Neural cell (in vitro differentiated cells): ENCODE measurements around the gene PTRH1.

Experiments
- CTCF ChIP-seq: fragments of 450-650 bp; IDR thresholded peaks from 2 replicates; pipeline ENCODE4 v1.5.1; 2014; ENCODE audit warnings: antibody characterized with exemption, mild to moderate bottlenecking, moderate library complexity; ENCODE audit not compliant: poor library complexity, severe bottlenecking
- EP300 ChIP-seq: fragments of 450-650 bp; conservative IDR thresholded peaks from 2 replicates; pipeline ENCODE4 v1.6.1; 2014; ENCODE audit warnings: antibody characterized with exemption, mild to moderate bottlenecking, moderate library complexity; ENCODE audit not compliant: poor library complexity, severe bottlenecking
- EZH2 ChIP-seq: fragments of 200-600, 300-800 bp; shearing (Covaris generic), sonication (generic); IDR thresholded peaks from 2 replicates; pipeline ENCODE4 v1.6.1; 2014; ENCODE audit warnings: antibody characterized with exemption, low read length, borderline replicate concordance, mild to moderate bottlenecking; ENCODE audit not compliant: insufficient read depth, poor library complexity, severe bottlenecking
- POLR2AphosphoS5 ChIP-seq: IDR thresholded peaks from 2 replicates; pipeline ENCODE4 v1.6.1; 2012
- RAD21 ChIP-seq: fragments of 450-650 bp; conservative IDR thresholded peaks from 2 replicates; pipeline ENCODE4 v1.6.1; 2014; ENCODE audit warnings: antibody characterized with exemption, mild to moderate bottlenecking, moderate library complexity
- REST ChIP-seq: IDR thresholded peaks from 2 replicates; pipeline ENCODE4 v1.6.1; 2012; ENCODE audit warnings: borderline replicate concordance
- TAF1 ChIP-seq: IDR thresholded peaks from 2 replicates; pipeline ENCODE4 v1.6.1; 2012; ENCODE audit warnings: low read depth

- TF ChIP-seq CTCF (no peak), RAD21 (no peak), EZH2 (no peak), EP300 (no peak), REST (no peak), TAF1 (no peak), POLR2AphosphoS5 (no peak)
These were observed 4.2 kb downstream of the PTRH1 start for GRCh38 chr9:127711226-127711701.
